ENCODE results near the gene SCUBE2. TPM values are rescaled to one million over a fixed set of nuclear protein-coding genes. Genes with fewer than 3 reads are reported as not detected.

Gene SCUBE2
- total RNA-seq, 4 donors from 2014 or later = 0.24 to 3.6 (median 2.3) TPM

DNA sequence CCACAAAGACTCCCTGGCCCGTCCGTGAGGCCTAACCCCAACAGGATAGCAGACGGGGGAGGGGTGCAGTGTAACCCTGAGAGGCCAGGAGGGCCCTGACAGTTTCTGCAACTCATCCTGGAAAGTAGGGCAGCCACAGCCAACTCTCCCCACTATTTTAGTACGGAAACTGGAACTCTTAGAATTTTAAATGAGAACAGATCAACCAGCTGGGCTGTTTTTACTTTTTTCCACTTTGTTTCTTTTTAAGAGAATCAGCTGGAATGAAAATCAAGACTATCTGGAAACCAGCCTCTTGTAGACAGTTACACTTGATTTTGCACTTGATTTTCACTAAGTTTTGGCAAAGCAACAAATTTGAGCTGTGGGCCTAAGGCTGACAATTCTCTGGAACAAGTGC, 44.9 kb downstream of the SCUBE2 start:
- Histone ChIP-seq H3K4me3 (no peak overlapping the region), H3K27ac (no peak overlapping the region), H3K4me1 (peaks cover 4 to 14% of the 10 kb centered on the region in 2 donors), H3K9me3 (no peaks in the 10 kb centered on the region), H3K27me3 (no peaks in the 10 kb centered on the region), H3K36me3 (no peaks in the 10 kb centered on the region)
- intact Hi-C loops (cut with DNase I; ENCODE audit: low total_unique reads) (no loop called here), in situ Hi-C loops (cut with MboI; ENCODE audit: low sequenced_read_pairs in 4 of 4) (no loop called here)
- no peak for TF ChIP-seq POLR2A (IDR thresholded peaks at IDR 0.05)
- TF ChIP-seq, protein P1, sequence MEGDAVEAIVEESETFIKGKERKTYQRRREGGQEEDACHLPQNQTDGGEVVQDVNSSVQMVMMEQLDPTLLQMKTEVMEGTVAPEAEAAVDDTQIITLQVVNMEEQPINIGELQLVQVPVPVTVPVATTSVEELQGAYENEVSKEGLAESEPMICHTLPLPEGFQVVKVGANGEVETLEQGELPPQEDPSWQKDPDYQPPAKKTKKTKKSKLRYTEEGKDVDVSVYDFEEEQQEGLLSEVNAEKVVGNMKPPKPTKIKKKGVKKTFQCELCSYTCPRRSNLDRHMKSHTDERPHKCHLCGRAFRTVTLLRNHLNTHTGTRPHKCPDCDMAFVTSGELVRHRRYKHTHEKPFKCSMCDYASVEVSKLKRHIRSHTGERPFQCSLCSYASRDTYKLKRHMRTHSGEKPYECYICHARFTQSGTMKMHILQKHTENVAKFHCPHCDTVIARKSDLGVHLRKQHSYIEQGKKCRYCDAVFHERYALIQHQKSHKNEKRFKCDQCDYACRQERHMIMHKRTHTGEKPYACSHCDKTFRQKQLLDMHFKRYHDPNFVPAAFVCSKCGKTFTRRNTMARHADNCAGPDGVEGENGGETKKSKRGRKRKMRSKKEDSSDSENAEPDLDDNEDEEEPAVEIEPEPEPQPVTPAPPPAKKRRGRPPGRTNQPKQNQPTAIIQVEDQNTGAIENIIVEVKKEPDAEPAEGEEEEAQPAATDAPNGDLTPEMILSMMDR (IDR thresholded peaks at IDR 0.05 in 4 of 5, conservative IDR thresholded peaks at IDR 0.05 in 1 of 5) = no peak
- DNase-seq (no peak), ATAC-seq (no peak)

DNA sequence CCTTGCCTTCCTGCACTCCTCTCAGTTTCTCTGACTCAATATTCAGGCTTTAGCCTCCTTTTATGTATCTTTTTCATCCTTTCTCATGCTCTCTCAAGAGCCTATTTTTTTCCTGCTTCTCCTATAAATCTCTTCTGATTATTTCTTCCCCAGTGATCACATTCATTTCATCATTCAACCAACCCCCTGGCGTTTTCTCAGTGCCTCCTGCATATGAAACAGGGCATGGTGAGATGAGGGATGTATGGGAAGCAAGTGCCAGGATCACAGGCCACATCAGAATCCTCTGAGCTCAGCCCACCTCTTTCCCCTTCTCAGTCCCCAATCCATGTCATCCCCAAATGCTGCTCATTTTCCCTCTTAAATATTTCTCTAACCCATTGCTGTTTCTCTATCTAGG, 48.9 kb downstream of the SCUBE2 start:
- Histone ChIP-seq H3K9me3 (no peaks in the 10 kb centered on the region), H3K36me3 (no peaks in the 10 kb centered on the region), H3K27ac (no peak overlapping the region), H3K27me3 (no peaks in the 10 kb centered on the region), H3K4me1 (peaks cover 3 to 4% of the 10 kb centered on the region in 2 donors), H3K4me3 (no peak overlapping the region)
- intact Hi-C loops (cut with DNase I; ENCODE audit: low total_unique reads) (no loop called here), in situ Hi-C loops (cut with MboI; ENCODE audit: low sequenced_read_pairs in 4 of 4) (no loop called here)
- TF ChIP-seq, protein P1 (IDR thresholded peaks at IDR 0.05 in 4 of 5, conservative IDR thresholded peaks at IDR 0.05 in 1 of 5) = no peak
- TF ChIP-seq POLR2A (IDR thresholded peaks at IDR 0.05) = no peak
- no peak for DNase-seq
- no peak for ATAC-seq

DNA sequence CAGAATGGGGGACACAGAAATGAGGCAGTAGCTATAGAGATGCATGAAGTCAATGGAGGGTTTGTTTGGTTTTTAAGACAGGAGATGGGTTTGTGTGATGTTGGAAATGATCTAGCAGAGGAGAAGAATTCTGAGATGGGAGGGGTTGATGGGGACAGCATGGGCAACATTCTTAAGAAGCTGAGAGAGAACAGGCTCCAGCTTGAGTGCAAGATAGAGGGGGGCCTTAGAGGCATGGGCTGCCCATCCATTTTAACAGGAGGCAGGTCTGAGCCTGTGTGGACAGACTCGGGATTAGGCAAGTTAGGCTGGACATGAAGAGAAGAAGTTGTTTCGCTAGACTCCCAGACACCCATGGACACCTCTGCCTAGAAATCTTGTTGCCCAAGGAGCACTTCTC, 49.7 kb downstream of the SCUBE2 start:
- intact Hi-C loops (cut with DNase I; ENCODE audit: low total_unique reads) = no loop called here
- TF ChIP-seq POLR2A (IDR thresholded peaks at IDR 0.05) = no peak
- TF ChIP-seq, protein P1 (IDR thresholded peaks at IDR 0.05 in 4 of 5, conservative IDR thresholded peaks at IDR 0.05 in 1 of 5) = no peak
- in situ Hi-C loops (cut with MboI; ENCODE audit: low sequenced_read_pairs in 4 of 4) = no loop called here
- H3K4me1 ChIP-seq = no peaks in the 10 kb centered on the region
- no peaks in the 10 kb centered on the region for H3K36me3 ChIP-seq
- no peak overlapping the region for H3K27ac ChIP-seq
- no peaks in the 10 kb centered on the region for H3K27me3 ChIP-seq
- ATAC-seq (no peak), DNase-seq (no peak)
- H3K9me3 ChIP-seq = no peaks in the 10 kb centered on the region
- no peak overlapping the region for H3K4me3 ChIP-seq

DNA sequence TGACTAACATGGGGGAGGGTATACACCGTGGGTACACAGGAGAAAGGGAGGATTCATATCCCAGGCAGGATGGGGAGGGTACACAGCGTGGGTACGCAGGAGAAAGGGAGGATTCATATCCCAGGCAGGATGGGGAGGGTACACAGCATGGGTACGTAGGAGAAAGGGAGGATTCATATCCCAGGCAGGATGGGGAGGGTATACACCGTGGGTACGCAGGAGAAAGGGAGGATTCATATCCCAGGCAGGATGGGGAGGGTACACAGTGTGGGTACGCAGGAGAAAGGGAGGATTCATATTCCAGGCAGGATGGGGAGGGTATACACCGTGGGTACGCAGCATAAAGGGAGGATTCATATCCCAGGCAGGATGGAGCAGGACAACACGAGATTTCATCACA, 51.0 kb downstream of the SCUBE2 start:
- H3K27ac ChIP-seq = no peak overlapping the region
- no peaks in the 10 kb centered on the region for H3K4me1 ChIP-seq
- no peak overlapping the region for H3K4me3 ChIP-seq
- no peak for DNase-seq
- in situ Hi-C loops (cut with MboI; ENCODE audit: low sequenced_read_pairs in 4 of 4) = no loop called here
- no peaks in the 10 kb centered on the region for H3K36me3 ChIP-seq
- no peaks in the 10 kb centered on the region for H3K9me3 ChIP-seq
- no peak for ATAC-seq
- intact Hi-C loops (cut with DNase I; ENCODE audit: low total_unique reads) = no loop called here
- TF ChIP-seq, protein P1 (IDR thresholded peaks at IDR 0.05 in 4 of 5, conservative IDR thresholded peaks at IDR 0.05 in 1 of 5) = no peak
- no peak for TF ChIP-seq POLR2A (IDR thresholded peaks at IDR 0.05)
- H3K27me3 ChIP-seq = no peaks in the 10 kb centered on the region

DNA sequence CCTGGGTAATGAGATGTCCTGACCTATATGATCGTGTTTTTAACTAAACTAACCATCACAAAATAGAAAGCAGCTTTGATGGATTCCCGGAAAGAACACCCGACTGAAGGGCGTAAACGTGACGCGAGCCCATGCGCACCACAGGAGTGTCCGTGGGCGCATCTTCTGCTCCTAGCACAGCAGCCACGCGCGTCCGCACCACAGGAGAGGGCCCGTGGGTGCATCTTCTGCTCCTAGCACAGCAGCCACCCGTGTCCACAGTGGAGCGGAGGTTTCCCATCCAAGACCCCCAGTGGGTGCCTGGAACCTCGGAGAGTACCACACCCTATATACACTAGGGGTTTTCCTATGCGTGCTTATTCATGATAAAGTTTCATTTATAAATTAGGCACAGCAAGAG, 51.5 kb downstream of the SCUBE2 start:
- H3K36me3 ChIP-seq = no peaks in the 10 kb centered on the region
- H3K27me3 ChIP-seq = no peaks in the 10 kb centered on the region
- intact Hi-C loops (cut with DNase I; ENCODE audit: low total_unique reads) (no loop called here), in situ Hi-C loops (cut with MboI; ENCODE audit: low sequenced_read_pairs in 4 of 4) (no loop called here)
- H3K4me3 ChIP-seq = no peak overlapping the region
- H3K27ac ChIP-seq = no peak overlapping the region
- H3K9me3 ChIP-seq = no peaks in the 10 kb centered on the region
- TF ChIP-seq, protein P1 (IDR thresholded peaks at IDR 0.05 in 4 of 5, conservative IDR thresholded peaks at IDR 0.05 in 1 of 5) = no peak
- TF ChIP-seq POLR2A (IDR thresholded peaks at IDR 0.05) = no peak
- DNase-seq (no peak), ATAC-seq (no peak)
- H3K4me1 ChIP-seq = no peaks in the 10 kb centered on the region
